ENCODE measurements around the gene ATP6AP1. TPM values are rescaled to one million over a fixed set of nuclear protein-coding genes. Genes with fewer than 3 reads are reported as not detected.

Gene ATP6AP1
- total and polyA plus RNA-seq, 9 of the 15 experiments (the other 6 are each of a cell fraction or from before 2014, with no cell fraction given): 8.3 to 90.5 (median 52.9) TPM

GRCh38 chrX:154419189-154419588 lies 9.3 kb upstream of the ATP6AP1 start (continued):
- TF ChIP-seq ZNF512 (tag; IDR thresholded peaks at IDR 0.05) (no peak), RHOXF2B (CRISPR knock-in tag; conservative IDR thresholded peaks at IDR 0.05) (no peak), ESRRA (IDR thresholded peaks at IDR 0.05; ENCODE audit: borderline replicate concordance, low read depth) (no peak), MED1 (CRISPR knock-in tag; IDR thresholded peaks at IDR 0.05; ENCODE audit: borderline replicate concordance) (no peak), HINFP (tag; conservative IDR thresholded peaks at IDR 0.05; ENCODE audit: low read depth) (no peak), AFF4 (CRISPR knock-in tag; IDR thresholded peaks at IDR 0.05) (no peak), TAF7 (tag; IDR thresholded peaks at IDR 0.05) (no peak), KDM1A (IDR thresholded peaks at IDR 0.05) (no peak), CBX5 (IDR thresholded peaks at IDR 0.05; ENCODE audit: borderline replicate concordance, low read depth) (no peak)

Measured in K562 (cell line).